GM21423 (cell line): ENCODE measurements around the gene PCCA.
"Not testable (repeated sequence)": the region's sequence is repeated elsewhere in the genome, so short reads cannot be mapped to it uniquely, and the experiment has no call there.

Experiments used
- ATAC-seq: cut with Tn5 transposase; IDR thresholded peaks from one replicate; pipeline ENCODE4 v1.9.1; 2021; ENCODE audit warnings: mild to moderate bottlenecking, moderate library complexity; ENCODE audit not compliant: unreplicated experiment

Gene PCCA

GRCh38 chr13:100234006-100234405 is 145.1 kb downstream of the PCCA start:
- no peak for ATAC-seq

- ATAC-seq = no peak
These were observed 145.7 kb downstream of the PCCA start for GRCh38 chr13:100234524-100235136.

GRCh38 chr13:100235311-100235901 is 146.5 kb downstream of the PCCA start:
- ATAC-seq = no peak

- no peak for ATAC-seq
These were observed 151.4 kb downstream of the PCCA start for GRCh38 chr13:100240109-100240779.

- no peak for ATAC-seq
These were observed 155.5 kb downstream of the PCCA start for GRCh38 chr13:100244431-100244830.

GRCh38 chr13:100245104-100245503 is 156.2 kb downstream of the PCCA start:
- ATAC-seq = no peak

GRCh38 chr13:100247937-100248336 is 159.0 kb downstream of the PCCA start:
- ATAC-seq = no peak

GRCh38 chr13:100254002-100254401 is 165.1 kb downstream of the PCCA start:
- ATAC-seq = no peak

- ATAC-seq = no peak
These were observed 173.5 kb downstream of the PCCA start for GRCh38 chr13:100262404-100262803.

GRCh38 chr13:100266026-100266425 is 177.1 kb downstream of the PCCA start:
- no peak for ATAC-seq

- ATAC-seq = no peak
These were observed 180.9 kb downstream of the PCCA start for GRCh38 chr13:100269837-100270236.

GRCh38 chr13:100273138-100273537 is 184.2 kb downstream of the PCCA start:
- ATAC-seq = no peak

- ATAC-seq = no peak
These were observed 184.7 kb downstream of the PCCA start for GRCh38 chr13:100273552-100273951.

- ATAC-seq = no peak
These were observed 186.1 kb downstream of the PCCA start for GRCh38 chr13:100274942-100275506.

GRCh38 chr13:100275746-100276145 is 186.9 kb downstream of the PCCA start:
- ATAC-seq = no peak

GRCh38 chr13:100280681-100281080 is 191.8 kb downstream of the PCCA start:
- no peak for ATAC-seq

- ATAC-seq = not testable (repeated sequence)
These were observed 193.4 kb downstream of the PCCA start for GRCh38 chr13:100282306-100282705.

GRCh38 chr13:100290165-100290801 is 201.4 kb downstream of the PCCA start:
- ATAC-seq = no peak

- no peak for ATAC-seq
These were observed 202.7 kb downstream of the PCCA start for GRCh38 chr13:100291624-100292023.

- ATAC-seq = no peak
These were observed 208.5 kb downstream of the PCCA start for GRCh38 chr13:100297413-100297812.

- no peak for ATAC-seq
These were observed 209.3 kb downstream of the PCCA start for GRCh38 chr13:100298116-100298681.
